Measurements from ENCODE around the gene ZBTB9.
"Not testable (repeated sequence)": the region's sequence is repeated elsewhere in the genome, so short reads cannot be mapped to it uniquely, and the experiment has no call there.

ZBTB9 gene

DNA sequence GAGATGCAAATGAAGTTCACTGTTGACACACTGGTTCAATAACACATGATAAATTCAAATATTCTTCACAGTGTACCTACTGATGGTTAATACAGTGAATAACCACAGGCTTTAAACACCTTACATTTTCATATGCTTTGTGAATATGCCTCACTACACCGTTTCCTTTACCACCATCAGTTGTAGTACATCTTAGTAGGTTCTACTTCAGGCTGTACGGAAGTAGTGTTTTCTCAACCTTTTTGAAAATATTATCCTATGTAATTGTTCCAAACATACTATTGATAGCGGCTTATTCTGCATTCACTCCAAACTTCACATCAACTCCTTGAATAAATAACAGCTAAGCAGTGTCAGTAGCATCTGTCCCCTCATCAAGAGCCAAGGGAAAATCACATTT is 15.3 kb downstream of the ZBTB9 start:
- no peak for DNase-seq

DNA sequence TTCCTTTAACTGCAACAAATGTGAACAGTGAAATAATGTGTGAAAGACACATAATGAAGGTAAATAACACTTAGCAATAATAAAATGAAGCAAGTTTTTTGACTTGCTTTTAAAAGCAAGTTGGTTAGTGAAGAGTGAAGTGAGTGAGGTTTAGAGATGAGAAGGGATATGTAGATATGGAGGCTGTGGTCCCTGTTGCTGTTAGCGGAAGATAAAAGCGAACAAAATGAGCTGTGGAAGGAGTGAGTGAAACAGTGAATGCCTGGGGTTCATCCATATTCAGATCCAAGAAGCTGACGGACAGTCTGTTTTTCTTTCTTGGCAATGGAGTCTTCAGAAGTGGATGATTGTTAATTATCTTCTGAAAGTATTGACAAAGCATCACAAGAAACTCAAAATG is 23.5 kb downstream of the ZBTB9 start:
- DNase-seq = no peak

GRCh38 chr6:33481192-33481591 is 26.8 kb downstream of the ZBTB9 start:
- no peak for DNase-seq

- DNase-seq = not testable (repeated sequence)
Measured at GRCh38 chr6:33482620-33483019, 28.2 kb downstream of the ZBTB9 start.

DNA sequence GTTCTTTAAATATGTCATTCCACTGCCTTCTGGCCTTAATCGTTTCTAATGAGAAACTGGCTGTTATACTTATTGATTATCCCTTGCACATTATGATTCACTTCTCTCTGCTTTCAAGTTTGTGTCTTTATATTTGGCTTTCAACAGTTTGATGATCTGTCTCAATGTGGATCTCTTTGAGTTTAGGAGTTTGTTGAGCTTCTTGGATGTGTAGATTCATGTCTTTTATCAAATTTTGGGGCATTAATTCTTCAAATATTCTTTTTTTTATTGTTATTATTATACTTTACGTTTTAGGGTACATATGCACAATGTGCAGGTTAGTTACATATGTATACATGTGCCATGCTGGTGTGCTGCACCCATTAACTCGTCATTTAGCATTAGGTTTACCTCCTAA is 29.3 kb downstream of the ZBTB9 start:
- no peak for DNase-seq

- not testable (repeated sequence) for DNase-seq
Measured at GRCh38 chr6:33484673-33485262, 30.4 kb downstream of the ZBTB9 start.

- DNase-seq = not testable (repeated sequence)
Measured at GRCh38 chr6:33485680-33486079, 31.3 kb downstream of the ZBTB9 start.

DNA sequence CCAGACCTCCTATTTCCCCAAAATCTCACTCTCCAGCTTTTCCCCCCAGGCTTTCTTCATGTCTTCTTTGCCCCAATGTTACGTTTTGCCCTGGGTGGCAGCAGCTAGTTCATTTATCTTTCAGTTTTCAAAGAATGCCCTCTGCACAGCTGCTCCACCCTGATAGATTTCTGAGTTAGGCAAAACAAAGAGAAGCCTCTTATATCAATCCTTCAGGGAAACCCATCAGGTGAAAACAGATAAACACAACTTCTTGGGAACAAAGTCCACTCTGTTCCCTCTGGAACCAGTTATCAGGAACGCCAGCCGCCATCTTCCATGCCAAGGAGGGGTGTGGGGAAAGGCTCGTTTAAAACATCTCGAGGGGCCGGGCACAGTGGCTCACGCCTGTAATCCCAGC is 34.0 kb downstream of the ZBTB9 start:
- no peak for DNase-seq

DNA sequence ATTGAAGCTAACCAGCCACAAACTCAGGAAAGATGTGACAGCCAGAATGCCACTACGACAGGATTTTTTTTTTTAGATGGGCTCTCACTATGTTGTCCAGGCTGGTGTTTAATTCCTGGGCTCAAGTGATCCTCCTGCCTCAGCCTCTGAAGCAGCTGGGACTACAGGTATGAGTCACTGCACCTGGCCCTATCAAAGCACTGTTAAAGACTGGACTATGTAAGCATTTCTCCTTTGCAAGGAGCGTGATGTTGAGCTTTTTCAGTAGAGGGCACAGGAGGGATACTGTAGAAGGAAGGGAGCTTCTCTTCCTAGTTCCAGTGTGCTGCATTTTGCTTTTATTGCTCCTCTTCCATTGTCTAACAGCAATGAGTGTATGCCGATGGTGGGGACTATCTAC is 35.8 kb downstream of the ZBTB9 start:
- DNase-seq = no peak

- no peak for DNase-seq
Measured at GRCh38 chr6:33490621-33491020, 36.2 kb downstream of the ZBTB9 start.

- no peak for DNase-seq
Measured at GRCh38 chr6:33492093-33492492, 37.7 kb downstream of the ZBTB9 start.

GRCh38 chr6:33497157-33497556 is 42.8 kb downstream of the ZBTB9 start:
- no peak for DNase-seq

DNA sequence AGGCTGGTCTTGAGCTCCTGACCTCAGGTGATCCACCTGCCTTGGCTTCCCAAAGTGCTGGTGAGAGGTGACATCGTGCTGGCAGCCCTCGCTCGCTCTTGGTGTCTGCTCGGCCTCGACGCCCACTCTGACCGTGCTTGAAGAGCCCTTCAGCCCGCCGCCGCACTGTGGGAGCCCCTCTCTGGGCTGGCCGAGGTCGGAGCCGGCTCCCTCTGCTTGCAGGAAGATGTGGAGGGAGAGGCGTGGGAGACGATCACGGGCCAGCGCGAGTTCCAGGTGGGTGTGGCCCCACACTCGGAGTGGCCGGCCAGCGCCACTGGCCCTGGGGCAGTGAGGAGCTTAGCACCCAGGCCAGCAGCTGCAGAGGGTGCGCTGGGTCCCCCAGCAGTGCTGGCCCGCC is 48.1 kb downstream of the ZBTB9 start:
- no peak for DNase-seq

- no peak for DNase-seq
Measured at GRCh38 chr6:33504486-33504885, 50.1 kb downstream of the ZBTB9 start.

GRCh38 chr6:33505548-33506370 is 51.4 kb downstream of the ZBTB9 start:
- no peak for DNase-seq

Measured in C1 segment of cervical spinal cord (tissue), 14 donors.